Choroid plexus epithelial cell (primary cell): ENCODE data around the gene FABP3.
"Not testable (repeated sequence)": the region's sequence is repeated elsewhere in the genome, so short reads cannot be mapped to it uniquely, and the experiment has no call there.

Source experiments
- DNase-seq: peaks from one replicate; pipeline ENCODE4 v3.0.0-alpha.2; 2010; ENCODE audit warnings: low read depth
- H3K4me3 ChIP-seq: 2 replicates; pipeline ENCODE4 v1.5.1; 2011; ENCODE audit warnings: low read depth, mild to moderate bottlenecking, control low read depth, low read length, moderate library complexity
- TF ChIP-seq, protein P1 (sequence below): conservative IDR thresholded peaks from 2 replicates; pipeline ENCODE4 v1.5.1; 2011; ENCODE audit warnings: low read depth, mild to moderate bottlenecking, control low read depth, inconsistent platforms, low read length, moderate library complexity

Gene FABP3

DNA sequence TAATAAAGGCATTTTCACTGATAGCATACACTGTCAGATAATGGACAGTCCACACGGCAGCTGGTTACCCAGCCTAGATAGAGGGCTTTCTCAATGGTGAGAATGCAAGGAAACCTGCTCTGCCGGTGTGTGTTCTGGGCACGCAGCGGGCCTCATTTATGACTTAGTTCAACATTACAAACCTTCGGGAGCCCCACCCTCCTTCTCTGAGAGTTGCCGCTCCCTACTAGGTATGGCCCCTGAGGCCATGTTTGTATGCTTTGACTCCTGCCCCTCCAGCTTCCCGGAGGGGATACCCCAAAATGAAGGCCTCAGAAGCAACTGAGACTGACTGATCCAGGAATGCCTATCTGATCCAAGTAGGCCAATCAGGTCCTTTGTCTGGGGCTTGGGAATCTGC lies 17.2 kb upstream of the FABP3 start:
- no peak for DNase-seq
- TF ChIP-seq, protein P1, sequence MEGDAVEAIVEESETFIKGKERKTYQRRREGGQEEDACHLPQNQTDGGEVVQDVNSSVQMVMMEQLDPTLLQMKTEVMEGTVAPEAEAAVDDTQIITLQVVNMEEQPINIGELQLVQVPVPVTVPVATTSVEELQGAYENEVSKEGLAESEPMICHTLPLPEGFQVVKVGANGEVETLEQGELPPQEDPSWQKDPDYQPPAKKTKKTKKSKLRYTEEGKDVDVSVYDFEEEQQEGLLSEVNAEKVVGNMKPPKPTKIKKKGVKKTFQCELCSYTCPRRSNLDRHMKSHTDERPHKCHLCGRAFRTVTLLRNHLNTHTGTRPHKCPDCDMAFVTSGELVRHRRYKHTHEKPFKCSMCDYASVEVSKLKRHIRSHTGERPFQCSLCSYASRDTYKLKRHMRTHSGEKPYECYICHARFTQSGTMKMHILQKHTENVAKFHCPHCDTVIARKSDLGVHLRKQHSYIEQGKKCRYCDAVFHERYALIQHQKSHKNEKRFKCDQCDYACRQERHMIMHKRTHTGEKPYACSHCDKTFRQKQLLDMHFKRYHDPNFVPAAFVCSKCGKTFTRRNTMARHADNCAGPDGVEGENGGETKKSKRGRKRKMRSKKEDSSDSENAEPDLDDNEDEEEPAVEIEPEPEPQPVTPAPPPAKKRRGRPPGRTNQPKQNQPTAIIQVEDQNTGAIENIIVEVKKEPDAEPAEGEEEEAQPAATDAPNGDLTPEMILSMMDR, result no peak
- no peak overlapping the region for H3K4me3 ChIP-seq

DNA sequence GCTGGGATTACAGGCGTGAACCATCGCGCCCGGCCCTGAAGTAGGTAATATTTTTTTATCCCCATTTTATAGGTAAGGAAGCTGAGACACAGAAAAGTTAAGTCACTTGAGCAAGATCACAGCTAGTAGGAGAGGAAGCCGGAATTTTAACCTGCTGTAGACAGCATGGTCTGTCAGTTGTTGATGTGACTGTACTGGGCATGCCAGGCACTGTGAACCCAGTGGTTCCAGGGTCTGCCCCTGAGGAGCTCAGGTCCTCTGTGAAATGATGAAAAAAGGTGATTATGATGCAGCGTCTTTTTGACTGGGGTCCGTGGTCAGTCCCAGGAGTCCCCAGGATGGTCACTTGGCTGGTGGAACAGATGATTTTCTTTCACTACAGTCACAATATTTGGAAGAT lies 16.7 kb upstream of the FABP3 start:
- H3K4me3 ChIP-seq, result no peak overlapping the region
- no peak for DNase-seq
- TF ChIP-seq, protein P1, result no peak

DNA sequence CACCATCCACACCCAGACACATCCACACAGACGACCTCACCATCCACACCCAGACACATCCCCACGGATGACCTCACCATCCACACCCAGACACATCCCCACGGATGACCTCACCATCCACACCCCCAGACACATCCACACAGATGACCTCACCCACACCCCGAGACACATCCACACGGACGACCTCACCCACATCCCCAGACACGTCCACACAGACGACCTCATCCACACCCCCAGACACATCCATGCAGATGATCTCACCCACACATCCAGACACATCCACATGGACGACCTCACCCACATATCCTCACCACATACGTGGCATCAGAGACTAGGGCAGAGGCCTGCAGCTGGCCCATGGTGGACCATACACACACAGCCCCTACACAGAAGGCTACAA lies 14.7 kb upstream of the FABP3 start:
- TF ChIP-seq, protein P1, result no peak
- DNase-seq, result no peak
- H3K4me3 ChIP-seq, result no peak overlapping the region

DNA sequence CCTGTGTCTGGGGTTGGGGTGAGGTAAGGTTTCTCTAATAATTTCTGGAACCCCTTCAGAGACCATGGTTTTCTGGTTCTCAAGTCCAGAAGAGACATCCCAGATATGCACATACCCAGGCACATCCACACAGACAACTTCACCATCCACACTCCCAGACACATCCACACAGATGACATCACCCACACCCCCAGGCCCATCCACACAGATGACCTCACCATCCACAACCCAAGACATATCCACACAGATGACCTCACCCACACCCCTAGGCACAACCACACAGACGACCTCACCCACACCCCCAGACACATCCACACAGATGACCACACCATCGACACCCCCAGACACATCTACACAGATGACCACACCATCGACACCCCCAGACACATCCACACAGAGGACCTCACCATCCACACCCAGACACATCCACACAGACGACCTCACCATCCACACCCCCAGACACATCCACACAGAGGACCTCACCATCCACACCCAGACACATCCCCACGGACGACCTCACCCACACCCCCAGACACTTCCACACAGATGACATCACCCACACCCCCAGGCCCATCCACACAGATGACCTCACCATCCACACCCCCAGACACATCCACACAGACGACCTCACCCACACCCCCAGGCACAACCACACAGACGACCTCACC lies 13.8 kb upstream of the FABP3 start:
- H3K4me3 ChIP-seq, DNase-seq: not testable (repeated sequence)

DNA sequence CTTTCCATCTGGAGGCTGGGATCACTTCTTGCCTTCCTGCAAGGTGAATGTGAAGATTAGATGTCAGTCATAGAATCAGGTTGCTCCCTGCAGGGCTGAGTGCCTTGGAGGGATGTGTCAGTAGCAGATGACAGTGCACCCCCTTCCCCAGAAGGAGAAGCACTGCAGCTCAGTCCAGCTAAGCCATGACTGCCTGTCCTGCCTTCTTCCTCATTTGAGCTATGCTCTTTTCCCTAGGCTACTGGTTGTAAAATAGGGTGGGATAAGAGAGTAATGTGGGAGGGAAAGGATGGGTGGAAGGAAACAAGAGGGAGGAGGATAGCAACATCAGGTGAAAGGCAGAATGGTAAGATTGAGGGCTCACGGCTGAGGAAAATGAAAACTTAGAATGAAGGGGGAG lies 11.1 kb upstream of the FABP3 start:
- no peak for DNase-seq
- H3K4me3 ChIP-seq, result no peak overlapping the region
- TF ChIP-seq, protein P1, result no peak

DNA sequence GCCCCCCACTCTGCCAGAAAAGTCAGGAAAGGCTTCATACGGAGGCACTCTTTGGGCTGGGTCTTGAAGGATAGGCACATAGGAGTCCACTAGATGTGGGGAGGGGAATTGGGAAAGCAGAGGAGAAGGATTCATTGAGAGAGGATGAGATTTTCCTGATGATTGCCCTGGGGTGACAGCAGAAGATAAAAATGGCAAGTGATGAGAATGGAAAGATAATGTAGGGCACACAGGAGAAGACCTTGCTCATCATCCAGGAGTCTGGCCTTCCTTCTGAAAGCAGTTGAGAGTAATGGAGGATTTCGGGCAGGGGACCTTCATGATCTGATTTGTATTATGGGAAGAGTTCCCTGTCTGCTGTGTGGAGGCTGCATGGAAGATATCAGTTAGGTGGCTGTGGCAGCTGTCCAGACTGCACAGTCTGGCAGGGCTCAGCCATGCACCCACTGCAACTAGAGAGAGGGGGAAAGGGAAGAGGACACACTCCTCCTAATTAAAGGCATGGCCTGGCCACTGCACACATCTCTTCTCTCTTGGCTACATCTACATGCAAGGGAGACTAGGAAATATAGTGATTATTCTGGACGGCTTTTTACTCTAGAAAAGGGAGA lies 9.6 kb upstream of the FABP3 start:
- no peak for DNase-seq
- TF ChIP-seq, protein P1, result no peak
- H3K4me3 ChIP-seq, result no peak overlapping the region

DNA sequence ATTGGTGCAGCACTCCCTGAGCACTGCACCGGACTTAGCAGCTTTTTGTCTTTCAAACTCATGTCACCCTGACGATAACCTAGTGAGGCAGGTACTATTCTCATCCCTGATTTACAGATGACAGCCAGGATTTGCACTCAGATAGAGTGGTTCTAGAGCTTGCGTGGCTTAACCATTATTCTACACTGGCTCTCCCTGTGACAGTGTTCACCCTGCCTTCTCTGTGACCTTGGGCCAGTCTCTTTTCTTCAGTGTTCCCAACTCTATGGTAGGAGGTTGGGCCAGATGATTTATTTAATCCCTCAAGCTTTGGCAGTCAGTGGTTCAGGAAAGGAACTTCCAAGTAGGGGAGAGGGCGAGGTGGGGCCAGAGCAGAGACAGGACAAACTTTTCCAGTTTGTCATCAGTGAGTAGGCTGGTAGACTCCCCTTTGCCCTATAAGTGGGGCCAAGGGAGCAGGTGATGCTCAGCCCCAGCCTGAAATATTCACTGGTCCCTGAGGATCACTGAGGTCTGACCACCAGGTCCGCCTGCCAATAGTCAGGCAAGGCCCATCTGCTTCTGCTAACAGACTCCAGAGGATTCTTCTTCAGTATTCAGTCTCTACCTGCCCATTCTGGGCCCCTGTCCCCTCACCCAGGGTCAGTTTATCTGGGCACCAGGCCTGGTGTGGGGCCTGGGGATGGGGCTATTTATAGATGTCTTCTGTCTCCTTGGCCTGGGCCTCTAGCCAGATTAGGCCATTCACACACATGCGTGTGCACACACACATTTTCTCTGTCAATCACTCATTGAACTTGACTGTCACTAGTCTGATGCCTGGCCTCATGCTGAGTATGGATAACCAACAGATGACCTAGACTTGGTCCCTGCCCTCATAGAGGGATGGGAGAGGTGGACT lies 8.8 kb upstream of the FABP3 start:
- H3K4me3 ChIP-seq, result no peak overlapping the region
- no peak for DNase-seq
- TF ChIP-seq, protein P1, result no peak
